Stimulated activated CD8-positive, alpha-beta memory T cell treated with anti-CD3 and anti-CD28 coated beads, Interleukin-4, amount 100 ng/mL, for 4 hours (primary cell): ENCODE data around the gene ZFP92.

ENCODE experiments used
- DNase-seq, 2 donors: peaks; one replicate each; pipeline ENCODE4 v3.0.0-alpha.2; 2020; ENCODE audit warnings: low read depth in 2 of 2, low spot score in 1 of 2

The ZFP92 gene

DNA sequence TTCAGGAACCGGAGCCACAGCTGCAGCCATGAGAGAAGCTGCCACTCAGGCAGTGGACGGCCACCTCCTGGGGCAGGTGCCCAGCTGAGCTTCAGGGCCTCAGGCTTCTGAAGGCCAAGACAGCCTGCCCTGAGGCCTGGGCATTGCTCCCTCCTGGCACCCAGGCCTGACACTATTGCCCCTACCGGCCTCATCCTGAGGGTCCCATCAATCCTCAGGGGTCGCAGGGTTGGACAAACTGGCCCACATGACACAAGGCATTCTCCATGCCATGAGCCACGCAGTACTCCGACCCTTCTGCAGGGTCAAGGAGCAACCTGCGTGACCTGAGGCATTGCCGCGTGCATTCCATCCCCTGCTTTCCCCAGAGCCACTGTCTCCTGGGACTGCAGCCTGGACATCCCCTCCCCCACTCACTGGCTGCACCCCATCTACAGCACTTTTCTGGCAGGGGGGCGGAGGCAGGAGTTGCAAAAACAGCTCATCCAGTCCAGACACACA lies 3.0 kb upstream of the ZFP92 start:
- DNase-seq: no peak

DNA sequence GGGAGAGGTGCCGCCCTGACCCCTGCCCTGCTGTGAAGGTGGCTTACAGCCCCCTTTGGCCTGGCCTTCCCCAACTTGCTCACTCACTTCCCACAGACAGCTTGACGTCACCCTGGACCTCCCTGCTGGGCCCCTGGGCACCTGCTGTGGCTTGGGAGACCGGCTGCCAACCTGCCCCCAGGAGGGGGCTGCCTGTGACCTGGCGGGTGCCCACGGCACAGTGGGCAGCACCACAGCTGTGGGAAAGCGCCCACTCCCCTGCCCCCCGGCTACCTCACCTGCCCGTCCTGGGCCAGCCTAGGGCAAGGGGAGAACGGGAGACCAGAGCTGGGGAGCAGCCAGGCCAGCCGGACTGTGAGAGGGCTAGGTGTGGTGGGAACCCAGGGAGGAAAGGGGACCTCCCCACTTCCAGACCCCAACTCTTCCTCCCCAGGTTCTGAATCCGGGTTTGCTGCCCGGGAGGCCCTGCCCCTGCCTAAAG lies 2.4 kb upstream of the ZFP92 start:
- DNase-seq: no peak

DNA sequence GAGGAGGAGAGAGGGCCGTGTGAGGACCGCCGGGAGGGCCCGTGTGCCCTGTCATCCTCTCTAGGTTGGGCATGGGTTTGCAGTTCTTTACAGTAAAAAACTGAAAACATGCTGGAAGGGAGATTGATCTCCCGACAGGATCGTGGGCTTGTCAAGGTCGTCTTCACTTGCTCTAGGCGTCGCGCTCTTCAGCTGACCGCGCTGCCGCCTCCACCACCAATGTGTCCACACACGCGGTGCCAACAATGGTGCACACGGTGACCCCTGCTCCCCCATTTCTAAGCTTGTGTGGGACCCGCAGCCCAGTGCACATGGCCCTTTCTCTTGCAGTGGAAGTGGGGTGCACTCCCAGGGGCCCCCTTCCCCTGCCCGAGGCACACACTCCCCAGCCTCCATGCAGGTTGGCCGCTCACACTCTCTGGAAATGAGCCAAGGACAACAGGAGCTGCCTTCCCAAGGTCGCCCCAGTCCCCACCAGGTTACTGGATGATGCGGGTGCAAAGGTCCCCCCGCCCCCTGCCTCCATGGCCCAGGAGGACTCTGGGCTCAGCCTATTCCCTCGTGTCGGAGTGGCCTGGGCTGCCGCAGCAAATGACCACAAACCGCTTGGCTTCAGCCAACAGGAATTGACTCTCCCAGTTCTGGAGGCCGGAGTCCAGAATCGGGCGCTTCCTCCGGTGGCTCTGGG lies 1.7 kb upstream of the ZFP92 start:
- no peak for DNase-seq

DNA sequence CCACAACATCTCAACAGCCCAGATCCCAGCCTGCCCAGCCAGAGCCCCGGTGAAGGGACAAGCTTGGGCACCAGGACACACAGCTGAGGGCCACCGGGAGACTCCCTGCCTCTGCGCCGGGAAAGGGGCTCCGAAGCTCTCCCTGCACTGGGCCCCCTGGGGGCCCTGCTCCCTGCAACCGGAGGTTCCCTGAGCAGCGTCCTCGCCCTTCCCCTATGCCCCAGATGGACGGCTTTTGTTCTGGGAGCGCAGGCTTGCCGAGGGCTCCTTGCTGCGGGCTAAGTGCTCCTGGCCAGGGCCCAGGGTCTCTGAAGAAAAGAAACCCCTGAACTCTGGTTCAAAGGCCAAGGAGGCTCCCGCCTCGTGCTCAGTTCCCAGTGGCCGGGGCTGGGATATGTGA lies 899 bp upstream of the ZFP92 start:
- DNase-seq: no peak

DNA sequence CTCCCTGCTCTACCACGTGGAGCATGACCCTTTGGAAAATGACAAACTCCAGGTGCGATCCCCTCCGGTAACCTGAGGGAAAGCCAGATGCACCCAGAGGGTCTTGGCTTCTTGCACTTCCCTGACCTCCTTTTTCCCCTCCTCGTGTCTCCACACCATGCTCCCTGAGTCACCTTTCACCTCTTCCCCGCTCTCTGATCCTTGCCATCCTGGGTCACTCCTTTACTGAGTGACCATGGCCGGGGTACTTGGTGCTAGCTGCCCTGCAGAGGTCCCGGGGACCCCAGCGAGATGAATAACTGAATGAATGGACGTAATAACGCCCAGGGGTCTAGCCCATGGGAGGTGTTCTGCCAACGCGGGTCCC lies 401 bp upstream of the ZFP92 start:
- no peak for DNase-seq

DNA sequence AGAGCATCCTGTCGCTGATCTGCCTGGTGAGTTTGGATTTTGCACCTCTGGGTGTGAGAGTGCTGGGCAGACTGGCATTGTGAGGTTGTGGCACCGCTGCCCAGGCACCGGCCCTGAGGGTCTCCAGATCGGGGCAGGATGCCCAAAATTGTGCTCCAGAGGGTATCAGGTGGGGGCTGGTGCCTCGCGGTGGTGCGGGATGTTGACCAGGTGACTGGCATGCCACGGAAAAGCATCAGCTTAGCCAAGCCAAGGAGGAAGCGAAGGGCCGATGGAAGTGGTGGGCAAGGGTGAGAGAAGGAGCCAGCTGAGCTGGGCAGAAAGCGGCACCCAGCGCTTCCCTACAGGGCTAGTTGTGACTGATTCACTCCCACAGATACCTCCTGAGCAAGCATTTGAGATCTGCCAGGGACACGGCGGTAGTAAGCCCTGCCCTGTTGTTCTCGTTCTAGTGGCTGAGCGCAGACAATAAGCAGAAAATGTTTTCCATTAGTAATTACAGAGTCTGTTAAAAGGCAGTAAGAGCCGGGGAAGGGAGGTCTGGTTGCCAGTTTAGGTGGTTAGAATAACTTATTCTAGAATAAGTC lies 809 bp downstream of the ZFP92 start:
- no peak for DNase-seq

DNA sequence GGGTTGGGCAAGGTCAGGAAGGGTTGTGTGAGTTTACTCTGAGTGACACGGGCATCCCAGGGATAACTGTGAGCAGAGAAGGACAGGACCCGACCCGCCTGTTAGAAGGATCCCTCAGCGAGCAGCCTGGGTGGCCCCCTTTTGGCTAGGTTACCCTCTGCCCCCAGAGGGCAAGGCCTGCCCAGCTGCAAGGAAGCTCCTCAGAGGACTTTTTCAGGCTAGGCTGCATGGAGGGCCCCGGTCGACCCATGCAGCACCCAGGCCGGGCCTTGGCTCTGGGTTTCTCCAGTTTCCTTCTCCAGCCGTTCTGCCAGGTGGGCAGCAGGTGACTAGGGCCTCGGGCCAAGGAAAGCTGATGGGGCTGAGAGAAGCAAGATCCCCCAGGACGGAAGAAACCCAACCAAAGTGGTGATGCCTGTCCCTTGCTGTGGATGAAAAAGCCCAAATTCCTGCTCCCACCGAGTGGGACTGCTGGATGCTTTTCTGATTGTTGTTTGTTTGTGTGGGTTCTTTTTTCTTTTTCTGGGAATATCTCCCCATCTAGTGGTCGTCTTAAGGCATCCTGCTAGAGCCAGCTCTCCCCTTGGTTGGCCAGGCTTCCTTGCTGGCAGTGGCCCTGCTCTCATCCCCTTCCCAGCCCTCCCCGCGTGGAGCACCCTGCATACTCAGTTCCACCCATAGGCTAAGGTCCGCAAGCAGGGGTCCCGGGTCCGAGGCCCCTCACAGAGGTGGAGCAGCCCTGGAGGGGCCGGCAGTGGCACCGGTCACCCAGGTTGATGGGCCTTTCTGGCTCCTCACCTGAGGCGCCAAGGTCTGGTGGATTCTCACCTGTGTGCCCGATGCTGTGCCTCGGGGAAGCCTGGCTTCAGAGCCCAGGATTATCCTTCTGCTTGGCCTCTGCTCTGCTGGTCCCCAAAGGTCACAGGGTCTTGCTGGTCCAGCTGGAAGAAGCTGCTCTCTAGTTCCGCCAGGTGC lies 1.8 kb downstream of the ZFP92 start:
- DNase-seq: no peak

DNA sequence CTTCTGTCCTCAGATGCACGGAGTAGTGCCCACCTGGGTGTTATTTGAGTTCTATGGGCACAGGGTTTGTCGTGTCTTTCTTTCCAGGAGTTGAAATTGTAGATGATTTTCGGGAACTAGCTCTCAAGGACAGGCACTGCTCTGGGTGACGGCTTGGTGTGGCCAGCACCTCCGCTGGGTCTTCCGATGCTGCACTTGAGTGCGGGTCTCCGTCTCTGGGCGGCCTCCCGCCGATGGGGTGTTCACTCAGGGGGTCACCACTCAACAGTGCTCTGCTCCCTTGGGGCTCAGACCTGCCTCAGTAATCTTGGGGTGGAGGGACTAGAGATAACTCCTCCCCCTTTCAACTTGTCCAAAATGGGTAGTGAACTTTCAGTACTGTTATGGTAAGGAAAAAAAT lies 2.5 kb downstream of the ZFP92 start:
- DNase-seq: no peak

DNA sequence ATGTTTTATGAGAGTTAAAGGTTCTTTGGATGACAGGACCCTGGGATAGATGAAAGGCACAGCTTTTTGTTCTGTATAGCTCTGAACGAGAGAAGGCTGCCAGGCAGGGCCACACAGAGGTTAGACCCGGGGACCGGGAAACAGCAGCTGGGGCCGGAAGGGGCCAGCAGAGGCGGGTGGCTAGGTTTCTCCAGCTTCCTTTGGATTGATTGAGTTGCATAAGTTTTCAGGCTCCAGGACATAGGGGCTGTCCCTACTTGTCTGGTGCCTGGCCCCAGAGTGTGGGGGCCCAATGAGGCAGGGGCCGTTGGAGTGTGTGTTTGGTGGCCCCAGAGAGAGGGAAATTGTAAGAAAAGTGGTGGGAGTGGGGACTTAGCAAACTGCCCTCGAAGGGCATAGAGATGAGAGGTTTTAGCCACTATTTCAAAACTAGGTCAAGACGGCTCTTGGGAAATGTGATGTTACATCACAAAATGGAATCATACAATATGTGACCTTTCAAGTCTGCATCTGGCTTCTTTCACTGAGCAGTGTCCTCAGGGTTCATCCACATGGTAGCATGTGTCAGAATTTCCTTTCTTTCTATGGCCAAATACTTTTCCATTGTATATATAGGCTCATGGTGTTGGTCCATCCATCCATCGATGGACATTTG lies 3.7 kb downstream of the ZFP92 start:
- no peak for DNase-seq

DNA sequence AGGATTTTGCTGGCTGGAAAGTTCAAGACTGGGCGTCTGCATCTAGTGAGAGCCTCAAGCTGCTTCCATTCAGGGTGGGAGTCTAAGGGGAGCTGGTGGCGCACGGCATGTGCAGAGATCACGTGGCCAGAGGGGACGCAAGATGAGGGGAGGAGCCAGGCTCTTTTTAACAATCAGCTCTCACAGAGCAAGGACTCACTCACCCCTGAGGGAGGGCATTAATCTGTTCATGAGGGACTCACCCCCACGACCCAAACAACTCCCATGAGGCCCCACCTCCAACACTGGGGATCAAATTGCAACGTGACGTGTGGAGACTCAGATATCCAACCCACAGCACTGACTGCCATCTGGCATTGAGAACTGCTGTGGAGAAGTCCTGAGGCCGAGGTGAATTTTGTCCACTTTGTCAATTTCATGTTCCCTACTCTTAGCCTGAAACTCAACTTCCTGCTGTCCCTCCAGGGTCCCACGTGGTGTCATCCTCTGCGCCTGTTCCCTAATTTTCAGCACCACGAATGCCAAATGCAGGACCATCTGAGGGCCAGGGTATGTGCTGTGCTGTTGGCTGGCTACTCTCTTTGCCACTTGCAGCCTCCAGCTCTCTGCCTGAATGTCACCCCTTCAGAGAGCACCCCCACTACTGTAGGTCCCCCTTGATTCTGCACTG lies 5.6 kb downstream of the ZFP92 start:
- DNase-seq: no peak

DNA sequence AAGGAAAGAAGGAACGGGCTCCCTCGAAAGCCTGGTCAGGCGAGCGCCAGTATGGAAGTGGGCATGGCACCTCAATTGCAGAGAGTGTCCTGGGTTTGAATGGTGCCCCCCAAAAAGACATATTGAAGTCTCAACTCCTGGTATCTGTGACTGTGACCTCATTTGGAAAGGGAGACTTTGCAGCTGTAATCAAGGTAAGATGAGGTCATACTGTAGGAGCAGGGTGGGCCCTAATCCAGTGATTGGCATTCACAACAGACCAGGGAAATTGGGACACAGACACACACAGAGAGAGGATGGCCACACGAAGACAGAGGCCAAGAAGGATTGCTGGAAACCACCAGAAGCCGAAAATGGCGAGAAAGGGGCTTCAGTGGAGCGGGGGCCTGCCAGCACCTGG lies 6.4 kb downstream of the ZFP92 start:
- no peak for DNase-seq

DNA sequence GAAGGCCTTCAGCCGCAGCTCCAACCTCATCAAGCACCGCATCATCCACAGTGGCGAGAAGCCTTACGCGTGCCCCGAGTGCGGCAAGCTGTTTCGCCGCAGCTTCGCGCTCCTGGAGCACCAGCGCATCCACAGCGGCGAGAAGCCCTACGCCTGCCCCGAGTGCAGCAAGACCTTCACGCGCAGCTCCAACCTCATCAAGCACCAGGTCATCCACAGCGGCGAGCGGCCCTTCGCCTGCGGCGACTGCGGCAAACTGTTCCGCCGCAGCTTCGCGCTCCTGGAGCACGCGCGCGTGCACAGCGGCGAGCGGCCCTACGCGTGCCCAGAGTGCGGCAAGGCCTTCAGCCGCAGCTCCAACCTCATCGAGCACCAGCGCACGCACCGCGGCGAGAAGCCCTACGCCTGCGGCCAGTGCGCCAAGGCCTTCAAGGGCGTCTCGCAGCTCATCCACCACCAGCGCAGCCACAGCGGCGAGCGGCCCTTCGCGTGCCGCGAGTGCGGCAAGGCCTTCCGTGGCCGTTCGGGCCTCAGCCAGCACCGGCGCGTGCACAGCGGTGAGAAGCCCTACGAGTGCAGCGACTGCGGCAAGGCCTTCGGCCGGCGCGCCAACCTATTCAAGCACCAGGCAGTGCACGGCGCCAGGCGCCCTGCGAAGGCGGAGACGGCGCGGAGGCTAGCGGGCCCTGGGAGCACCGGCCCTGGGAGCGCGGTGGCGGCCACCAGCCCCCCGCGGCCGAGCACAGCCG lies 9.8 kb downstream of the ZFP92 start:
- DNase-seq: no peak

DNA sequence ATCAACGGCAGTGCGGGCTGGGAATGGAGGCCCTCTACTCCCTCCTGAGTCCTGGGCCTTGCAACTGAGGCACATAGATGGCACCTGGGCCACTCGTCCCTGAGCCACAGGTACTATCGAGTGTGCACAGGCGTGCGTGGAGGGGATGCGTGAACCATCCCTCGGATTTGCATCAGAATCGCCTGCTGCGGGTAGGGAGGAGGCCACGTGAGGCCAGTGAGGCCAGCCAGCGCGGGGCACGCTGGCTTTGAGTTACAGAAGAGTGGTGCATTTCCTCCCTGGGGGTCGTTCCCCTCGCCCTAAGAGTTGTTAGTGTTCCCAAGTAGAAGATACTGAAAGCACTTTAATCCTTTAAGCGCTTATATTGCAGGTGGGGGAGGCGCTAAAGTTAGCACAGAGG lies 10.6 kb downstream of the ZFP92 start:
- DNase-seq: no peak

DNA sequence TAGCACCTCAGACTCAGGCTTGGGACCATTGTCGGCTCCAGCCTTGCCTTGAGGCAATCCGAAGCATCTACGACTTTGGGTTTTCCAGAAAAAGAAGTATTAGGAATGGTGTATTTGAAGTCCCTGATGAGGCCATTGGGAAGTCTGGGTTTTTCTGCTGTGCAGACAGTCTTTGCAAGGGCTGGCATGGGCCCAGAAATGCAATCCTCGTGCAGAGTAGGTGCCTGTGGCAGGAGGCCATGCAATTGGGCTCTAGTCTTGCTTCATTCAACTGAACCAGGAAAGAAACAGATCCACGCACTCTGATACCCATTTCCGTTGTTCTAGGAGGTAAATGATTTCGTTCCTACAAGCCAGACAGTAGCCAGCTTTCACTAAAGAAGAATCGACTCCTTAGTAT lies 12.4 kb downstream of the ZFP92 start:
- no peak for DNase-seq

DNA sequence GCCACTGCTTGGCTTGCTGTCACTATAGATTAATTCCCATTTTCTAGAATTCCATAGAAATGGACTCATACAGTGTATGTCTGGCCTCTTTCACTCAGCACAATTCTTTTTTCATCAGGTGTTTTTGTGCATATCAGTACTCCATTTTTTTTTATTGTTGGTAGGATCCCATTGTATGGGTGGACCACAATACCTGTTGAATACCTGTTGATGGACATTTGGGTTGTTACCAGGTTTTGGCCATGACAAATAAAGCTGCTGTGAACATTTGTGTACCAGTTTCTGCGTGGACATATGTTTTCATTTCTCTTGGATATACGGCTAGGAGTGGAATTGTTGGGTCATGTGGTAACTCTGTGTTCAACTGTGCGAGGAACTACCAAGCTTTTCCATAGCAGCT lies 14.9 kb downstream of the ZFP92 start:
- DNase-seq: no peak

DNA sequence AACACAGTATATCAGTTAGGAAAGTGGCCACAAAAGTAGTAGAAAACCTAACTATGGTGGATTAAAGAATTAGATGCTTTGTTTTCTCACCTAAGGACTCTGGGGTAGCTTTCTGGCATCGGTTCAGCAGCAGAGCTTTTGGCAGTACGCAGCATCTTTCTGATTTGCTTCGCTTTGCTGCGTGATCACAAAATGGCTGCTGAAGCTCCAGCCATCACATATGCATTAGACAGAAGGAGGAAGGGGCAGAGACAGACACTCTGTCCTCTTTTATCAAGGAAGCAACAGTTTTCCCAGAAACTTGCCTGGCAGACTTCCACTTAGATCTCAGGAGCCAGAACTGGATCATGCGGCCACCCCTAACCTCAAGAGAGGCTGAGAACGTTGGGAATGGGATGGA lies 19.5 kb downstream of the ZFP92 start:
- no peak for DNase-seq

DNA sequence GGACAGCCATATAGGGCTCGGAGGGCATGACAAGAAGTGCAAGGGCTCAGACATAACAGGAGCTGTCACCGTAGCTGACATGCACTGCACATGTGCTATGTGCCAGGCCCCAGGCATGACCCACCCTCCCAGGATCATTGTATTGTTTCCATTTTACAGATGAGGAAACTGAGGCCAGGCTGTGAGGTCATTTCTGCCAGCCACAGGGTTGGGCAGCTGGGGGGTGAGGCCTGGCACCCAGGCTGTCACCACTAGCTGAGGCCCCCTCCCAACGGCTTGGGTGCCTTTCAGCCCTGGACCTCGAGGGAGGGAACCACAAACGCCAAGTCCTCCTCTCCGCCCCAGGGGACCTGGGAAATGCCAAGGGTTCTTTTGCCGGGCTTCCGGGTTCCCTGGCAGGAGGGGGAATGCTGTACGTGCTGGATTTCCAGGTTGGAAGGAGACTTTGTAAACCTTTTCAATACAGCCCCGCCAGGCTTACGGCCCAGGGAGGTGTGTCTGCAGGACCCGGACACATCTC lies 21.9 kb downstream of the ZFP92 start:
- DNase-seq: no peak

DNA sequence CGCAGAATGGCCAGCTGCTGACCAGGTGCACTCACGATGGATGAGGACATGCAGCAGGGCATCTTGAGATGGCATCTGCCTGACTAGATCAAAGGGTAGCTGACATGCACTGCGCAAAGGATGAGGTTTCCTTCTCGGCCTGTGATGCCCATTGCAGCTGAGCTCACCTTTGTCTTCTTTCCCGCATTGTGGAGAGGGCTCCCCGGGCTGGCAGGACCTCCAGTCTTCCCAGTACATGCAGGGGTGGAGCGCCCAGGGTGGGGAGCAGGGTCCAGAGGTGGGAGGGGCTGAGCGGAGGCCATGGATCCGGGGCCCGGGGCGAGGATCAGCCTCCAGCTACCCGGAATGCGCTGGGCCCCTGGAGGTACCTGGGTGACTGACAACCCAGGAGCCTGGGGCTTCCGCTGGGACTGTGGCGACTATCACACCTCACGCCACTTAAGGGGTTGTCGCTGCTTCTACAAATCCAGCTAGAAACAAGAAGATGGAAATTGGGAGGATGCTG lies 22.6 kb downstream of the ZFP92 start:
- DNase-seq: no peak

DNA sequence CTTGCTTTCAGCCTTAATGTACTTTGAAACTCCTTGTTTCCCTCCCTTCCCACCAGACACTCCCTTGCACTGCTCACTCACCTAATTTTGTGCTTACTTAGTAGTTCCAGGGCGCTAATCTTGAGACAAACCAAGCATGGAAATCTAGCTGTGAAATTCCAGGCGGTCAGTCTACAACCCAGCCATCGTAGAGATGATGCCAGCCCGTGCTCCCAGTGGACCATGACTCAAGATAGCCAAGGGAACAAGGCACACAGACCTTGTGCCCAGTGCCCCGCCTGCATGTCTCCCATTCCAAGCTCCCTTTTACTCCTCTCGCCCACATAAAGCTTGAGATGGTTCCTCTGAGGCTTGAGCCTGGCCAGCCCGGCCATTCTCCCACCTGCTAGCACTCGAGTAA lies 23.5 kb downstream of the ZFP92 start:
- no peak for DNase-seq

DNA sequence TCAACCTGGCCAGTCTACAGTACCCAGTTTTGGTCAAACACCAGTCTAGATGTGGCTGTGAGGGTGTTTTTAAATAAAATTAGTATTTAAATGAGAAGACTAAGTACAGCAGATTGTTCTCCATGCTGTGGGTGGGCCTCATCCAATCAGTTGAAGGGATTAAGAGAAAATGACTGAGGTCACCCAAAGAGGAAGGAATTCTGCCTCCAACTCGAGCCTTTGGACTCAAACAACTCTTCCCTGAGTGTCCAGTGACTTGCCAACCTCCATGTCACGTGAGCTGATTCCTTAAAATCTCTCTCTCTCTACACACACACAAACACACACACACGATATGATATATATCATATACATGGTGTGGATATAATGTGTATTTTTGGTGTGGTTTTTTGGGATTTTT lies 24.6 kb downstream of the ZFP92 start:
- no peak for DNase-seq
